Muscle of arm (tissue), 12 donors: ENCODE measurements around the gene MAVS. TPM values are rescaled to one million over a fixed set of nuclear protein-coding genes. Genes with fewer than 3 reads are reported as not detected.
"Not testable (repeated sequence)": the region's sequence is repeated elsewhere in the genome, so short reads cannot be mapped to it uniquely, and the experiment has no call there.

ENCODE experiments used
- DNase-seq: peaks from one replicate; pipeline ENCODE4 v3.0.0-alpha.2; 2013
- polyA plus RNA-seq, 12 donors: library from polyadenylated mRNA; unstranded; fragments of 120-200 nt; gene quantifications; one replicate each; pipeline ENCODE4 v1.2.1, GENCODE V29; 2013; ENCODE audit not compliant: insufficient read length in 12 of 12

The MAVS gene
- polyA plus RNA-seq, 12 donors: 19.5 to 82.5 (median 23.5) TPM

DNA sequence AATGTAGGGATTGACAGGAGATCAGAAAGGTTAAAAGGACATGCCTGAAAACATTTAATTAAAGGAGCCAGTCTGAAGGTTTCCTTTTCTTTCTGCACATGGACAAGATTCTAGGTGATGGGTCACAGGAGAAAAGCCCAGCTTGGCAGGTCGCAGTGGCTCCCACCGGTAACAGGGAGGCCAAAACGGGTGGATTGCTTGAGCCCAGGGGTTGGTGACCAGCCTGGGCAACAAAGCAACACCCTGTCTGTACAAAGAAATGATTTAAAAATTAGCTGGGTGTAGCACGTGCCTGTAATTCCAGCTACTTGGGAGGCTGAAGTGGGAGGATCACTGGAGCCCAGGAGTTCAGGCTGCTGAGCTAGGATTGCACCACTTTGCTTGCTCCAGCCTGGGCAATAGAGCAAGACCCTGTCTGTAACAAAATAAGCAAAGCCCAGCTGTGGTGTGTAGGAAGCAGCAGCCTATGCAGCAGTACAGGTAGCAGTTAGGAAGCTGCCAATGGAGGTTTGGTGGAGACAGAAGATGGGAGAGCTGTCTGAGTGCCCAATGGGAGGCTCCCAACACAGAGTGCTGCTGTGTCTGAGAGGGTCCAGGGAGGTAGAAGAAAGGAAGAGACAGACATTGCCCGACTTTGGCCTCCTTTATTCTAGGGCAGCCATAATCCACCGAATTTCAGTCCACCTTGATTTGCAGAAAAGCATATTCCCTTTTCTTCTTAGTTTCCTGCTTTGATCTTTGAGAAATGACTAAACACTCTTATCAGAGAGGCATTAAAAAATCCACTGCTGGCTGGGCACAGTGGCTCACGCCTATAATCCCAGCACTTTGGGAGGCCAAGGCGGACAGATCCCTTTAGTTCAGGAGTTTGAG lies 33.4 kb upstream of the MAVS start:
- DNase-seq: no peak

DNA sequence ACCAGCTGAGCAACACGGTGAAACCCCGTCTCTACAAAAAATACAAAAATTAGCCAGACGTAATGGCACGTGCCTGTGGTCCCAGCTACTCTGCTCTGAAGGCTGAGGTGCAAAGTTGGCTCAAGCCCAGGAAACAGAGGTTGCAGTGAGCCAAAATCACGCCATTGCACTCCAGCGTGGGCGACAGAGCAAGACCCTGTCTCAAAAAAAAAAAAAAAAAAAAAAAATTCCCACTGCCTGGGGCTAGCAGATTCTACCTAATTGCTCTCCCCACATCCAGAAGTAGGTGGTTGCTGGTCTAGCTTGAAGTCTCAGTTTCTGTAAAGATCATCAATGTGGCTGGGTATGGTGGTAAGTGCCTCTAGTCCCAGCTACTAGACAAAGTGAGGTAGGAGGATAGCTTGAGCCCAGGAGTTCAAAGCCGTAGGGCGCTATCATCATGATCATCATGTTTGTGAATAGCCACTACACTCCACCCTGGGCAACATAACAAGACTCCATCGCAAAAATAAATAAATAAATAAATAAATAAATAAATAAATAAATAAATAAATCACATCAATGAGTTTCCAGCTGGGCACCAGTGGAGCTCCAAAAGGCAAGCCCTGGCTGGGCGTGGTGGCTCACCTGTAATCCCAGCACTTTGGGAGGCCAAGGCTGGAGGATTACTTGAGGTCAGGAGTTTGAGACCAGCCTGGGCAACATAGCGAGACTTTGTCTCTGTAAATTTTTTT lies 32.6 kb upstream of the MAVS start:
- no peak for DNase-seq

DNA sequence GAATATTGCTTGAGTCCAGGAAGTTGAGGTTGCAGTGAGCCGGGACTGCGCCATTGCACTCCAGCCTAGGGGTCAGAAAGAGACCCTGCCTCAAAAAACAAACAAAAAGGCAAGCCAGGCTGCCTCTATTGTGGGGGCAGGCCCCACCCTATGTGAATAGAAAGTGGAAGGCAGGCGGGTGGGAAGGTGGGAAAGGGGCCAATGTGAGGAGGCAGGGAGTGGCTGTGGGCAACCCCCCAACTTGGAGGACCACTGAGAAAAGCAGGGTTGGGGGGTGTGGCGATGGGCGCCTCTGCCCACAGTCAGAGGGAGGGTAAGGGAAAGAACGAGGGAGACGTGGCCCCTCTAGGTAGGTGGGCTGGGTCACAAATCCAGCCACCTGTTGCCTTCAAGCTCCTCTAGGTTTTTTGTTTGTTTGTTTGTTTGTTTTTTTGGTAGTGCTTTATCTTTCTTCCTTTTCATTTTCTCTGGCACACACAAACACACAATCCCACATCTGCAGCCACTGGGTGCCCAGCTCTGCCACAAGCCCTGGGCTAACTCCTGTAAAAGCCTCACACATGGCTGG lies 31.6 kb upstream of the MAVS start:
- DNase-seq: no peak

DNA sequence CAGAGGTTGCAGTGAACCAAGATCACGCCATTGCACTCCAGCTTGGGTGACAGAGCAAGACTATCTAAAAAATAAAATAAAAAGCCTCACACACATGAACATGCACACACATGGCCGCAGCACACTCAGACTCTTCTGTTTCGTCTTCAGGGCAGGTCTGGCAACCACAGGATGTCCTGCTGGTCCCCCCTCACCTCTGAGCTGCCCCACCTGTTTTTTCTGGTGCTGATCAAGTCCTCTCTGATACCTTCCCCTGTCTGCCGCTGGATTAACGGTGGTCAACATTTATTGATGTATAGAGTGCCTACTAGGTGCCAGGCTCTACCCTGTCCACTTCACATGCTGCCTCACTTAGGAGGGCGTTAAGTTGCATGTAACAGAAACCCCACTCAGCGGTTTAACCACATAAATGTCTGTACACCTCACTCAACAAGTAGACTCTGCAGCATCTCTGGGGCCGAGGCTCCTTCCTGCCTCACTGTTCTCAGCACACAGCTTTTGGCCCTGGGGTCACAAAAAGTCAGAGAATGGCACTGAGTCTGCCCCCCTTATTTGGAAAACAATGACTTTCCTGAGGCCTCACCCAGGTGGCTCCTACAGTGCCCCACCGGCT lies 30.8 kb upstream of the MAVS start:
- no peak for DNase-seq

DNA sequence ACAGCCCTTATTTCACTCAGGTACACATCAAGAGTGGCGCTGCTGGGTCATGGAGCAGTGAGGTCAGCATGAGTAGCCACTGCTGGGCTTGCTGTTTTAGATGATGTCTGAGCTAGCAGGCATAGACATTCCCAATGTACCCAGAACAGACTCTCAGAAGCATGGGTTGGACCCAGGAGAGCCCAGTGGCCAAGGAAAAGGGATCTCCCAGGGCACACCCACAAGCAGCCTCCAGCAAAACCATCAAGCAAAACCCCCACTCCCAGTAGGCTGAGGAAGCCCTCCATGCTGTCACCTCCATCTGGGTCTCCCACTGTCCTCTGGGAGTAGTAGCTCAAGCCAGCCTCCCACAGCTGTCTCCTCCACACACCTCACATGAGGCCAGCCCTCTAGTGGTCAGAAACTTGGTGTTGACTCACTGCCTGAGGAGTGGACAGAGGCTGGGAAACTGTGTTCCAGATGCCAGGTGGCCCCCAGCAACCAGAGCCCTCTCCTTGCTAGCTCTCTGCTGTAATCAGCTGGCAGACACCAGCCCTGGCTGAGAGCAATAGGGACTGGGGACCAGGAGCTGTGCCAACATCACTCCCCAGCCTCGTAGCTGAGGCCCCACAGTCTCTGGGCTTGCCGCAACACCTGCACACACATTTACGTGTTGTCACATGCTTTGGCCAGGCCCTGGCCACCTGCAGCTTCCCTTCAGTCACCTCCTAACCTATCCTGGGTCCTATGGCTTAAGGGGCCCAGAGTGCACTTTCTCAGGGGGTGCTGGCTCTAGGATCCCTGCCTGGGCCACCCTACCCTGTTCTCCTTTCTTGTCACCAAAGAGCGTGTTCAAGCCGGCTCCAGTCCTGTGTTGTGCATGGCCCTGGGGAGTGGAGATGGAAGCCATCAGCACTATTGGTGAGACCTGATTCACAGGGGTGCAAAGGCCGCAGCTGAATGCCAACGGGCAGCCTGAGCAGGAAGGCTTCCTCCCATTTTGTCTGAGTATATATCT lies 28.2 kb upstream of the MAVS start:
- DNase-seq: no peak

DNA sequence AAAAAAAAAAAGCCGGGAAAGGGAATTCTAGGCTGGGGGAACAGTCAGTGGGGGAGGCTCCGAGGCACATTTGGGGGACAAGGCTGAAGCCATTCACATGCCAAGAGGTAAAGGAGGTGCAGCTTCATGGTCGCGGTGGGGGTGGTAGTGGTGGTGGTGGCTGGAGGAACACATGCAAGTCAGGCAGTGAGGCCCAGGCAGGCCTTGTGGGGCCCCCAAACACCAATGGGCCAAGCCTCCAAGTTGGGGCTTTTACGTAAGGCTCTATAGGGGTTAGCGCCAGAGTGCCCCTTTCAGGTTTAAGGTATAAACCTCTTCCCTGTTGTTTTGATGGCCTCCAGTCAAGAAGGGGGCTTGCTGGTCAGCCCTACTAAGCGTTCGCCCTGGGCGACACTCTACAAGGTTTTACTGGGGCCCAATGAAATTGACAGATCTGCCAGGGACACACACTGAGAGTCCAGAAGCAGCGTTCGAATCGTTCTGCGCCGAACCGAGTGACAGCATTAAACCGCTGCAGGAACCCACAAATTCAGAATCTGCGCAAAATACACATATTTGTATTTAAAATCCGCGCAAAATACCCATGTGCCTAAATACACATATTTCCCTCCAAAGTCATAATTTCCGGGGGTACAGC lies 27.1 kb upstream of the MAVS start:
- DNase-seq: no peak

DNA sequence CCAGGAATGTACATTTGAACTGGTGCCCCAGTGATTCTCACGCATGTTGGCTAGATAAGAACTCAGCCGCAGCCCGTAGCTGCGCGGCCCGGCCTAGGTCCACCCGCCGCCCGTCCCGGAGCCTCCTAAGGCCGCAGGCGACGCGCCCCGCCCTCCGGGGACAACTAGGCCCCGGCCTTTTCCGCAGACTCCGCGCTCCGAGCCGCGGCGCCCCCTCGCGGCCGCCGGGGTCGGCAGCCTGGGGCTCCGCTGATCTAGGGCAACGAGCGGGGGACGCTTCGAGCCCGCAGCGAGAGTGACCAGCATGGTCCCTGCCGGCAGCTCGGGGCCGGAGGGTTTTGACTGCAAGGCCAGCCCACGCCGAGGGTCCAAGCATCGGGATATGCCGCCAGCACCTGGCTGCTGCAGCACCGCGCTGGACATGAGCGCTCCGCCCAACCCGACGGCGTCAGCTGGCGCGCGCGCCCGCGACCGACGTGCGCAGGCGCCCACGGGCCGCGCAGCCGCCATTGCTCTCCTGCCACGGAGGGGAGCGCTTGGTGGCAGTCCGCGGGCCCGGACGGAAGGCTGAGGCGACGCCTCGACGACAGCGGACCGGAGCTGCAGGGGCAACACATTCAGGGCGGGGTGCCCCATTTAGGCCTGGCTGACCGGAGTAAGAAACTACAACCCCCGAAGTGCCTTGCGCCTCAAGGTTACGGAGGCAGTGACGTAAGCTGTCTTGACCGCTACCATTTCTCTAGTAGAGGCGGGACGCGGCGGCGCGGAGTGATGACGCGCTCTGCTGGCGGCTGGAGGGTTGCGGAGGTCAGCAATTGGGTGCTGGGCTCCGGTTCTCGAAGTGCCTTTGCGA lies 26.4 kb upstream of the MAVS start, which contains the start of gene AP5S1:
TSS of gene AP5S1 (plus strand) at position 500 of the 853 bp plus-strand sequence. CDS start 1,571 bp downstream, outside the sequence.
- peak; percentile 97 for DNase-seq

DNA sequence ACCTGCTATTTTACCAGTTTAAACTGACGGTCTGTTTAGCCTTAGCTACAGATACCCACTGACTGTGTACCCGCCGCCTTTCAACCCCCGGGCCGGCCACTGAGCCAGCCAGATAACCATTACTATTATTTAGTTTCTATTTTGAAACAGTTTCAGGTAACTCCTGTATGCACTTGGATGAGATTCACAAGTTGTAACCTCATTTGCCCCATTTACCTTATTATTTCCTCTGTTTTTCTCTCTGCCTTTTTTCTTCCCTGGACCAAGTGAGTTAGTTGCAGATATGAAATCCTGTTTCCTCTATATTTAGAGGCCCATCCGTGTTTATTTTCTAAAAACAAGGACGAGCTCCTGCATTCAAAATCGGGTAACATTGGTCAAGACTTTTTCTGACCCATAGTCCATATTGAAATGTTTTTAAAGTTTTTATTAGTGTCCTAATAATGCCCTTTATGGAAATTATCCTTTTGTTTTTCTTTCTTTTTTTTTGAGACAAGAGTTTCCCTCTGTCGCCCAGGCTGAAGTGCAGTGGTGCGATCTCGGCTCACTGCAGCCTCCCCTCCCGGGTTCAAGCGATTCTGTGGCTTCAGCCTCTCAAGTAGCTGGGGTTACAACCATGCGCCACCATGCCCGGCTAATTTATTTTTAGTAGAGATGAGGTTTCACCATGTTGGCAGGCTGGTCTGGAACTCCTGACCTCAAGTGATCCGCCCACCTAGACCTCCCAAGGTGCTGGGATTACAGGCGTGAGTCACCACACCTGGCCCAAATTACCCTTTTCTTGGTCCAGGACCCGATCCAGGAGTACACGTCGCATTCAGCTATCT lies 25.5 kb upstream of the MAVS start:
- DNase-seq: no peak

DNA sequence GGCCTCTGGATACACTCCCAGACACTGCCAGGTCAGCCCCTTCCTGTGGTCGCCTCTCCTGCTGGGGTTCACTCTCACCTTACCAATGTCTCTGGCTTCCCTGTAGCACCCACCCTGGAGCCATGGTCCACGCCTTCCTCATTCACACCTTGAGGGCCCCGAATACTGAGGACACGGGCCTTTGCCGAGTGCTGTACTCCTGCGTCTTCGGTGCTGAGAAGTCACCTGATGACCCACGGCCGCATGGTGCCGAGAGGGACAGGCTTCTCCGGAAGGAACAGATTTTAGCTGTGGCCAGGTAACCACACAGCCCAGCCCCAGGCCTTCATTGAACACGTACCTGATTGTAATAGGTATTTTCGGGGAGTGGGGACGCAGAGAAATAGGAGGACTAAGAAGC lies 24.6 kb upstream of the MAVS start:
- DNase-seq: no peak

DNA sequence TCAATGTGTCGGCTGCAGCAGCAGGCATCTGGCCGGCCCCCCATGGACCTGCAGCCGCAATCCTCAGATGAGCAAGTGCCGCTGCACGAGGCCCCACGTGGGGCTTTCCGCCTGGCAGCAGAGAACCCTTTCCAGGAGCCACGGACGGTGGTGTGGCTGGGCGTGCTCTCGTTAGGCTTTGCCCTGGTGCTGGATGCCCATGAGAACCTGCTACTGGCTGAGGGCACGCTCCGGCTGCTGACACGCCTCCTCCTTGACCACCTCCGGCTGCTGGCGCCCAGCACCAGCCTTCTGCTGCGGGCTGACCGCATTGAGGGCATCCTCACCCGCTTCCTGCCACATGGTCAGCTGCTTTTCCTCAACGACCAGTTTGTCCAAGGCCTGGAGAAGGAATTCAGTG lies 22.8 kb upstream of the MAVS start:
- DNase-seq: no peak

DNA sequence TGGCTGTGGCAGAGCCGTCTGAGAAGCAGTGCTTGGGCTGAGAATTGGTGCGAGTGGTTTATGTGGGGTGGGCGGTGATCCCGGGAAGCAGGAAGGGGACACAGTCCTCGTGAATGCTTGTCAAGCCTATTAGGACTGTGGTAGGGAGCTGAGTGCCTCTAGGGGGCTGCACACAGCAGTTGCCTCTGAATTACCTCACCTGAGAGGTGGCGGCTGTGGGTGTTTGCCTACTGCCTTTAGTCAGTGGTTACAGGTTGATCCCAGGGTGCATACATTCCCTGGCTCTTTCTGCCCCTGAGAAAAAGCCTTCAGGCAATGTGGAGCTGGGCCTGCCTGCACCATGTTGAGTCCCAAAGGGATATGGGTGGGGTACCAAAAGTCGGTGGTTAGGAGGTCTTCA lies 21.1 kb upstream of the MAVS start:
- DNase-seq: no peak

DNA sequence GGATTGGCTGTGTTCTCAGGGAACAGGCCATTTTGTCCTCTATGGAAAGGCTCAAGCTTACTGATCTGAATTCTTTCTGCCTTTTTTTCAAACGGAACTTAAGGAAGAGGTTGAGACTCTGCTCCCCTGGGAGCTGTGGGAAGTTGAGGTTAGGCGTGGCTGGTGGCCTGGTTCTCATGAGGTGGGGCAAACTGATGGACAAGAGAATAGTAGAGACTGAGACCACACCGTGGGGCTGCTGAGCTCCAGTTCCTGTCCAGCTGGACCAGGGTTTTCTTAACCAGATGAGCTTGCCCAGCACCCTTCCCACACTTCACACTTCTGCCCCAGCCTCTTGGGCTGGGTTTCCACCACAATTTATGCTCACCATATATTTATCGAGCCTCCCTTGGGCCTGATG lies 20.2 kb upstream of the MAVS start:
- DNase-seq: no peak

DNA sequence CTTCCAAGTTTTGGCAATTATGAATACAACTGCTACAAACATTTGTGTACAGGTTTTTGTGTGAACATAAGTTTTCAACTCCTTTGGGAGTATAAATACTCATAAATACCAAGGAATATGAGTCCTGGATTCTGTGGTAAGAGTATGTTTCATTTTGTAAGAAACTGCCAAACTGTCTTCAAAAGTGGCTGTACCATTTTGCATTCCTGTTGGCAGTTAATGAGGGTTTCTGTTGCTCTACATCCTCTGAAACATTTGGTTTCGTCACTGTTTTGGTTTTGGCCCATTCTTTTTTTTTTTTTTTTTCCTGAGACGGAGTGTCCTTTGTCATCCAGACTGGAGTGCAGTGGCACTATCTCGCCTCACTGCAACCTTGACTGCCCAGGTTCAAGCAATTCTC lies 17.8 kb upstream of the MAVS start:
- DNase-seq: no peak

DNA sequence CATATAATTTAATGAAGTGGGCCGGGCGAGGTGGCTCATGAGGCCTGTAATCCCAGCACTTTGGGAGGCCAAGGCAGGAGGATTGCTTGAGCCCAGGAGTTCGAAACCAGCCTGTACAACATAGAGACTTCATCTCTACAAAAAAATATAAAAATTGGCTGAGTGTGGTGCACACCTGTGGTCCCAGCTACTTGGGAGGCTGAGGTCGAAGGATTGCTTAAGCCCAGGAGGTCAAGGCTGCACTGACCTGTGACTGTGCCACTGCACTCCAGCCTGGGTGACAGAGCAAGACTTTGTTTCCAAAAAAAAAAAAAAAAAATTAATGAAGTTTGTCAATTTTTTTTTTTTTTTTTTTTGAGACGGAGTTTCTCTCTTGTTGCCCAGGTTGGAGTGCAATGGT lies 16.7 kb upstream of the MAVS start:
- DNase-seq: not testable (repeated sequence)

DNA sequence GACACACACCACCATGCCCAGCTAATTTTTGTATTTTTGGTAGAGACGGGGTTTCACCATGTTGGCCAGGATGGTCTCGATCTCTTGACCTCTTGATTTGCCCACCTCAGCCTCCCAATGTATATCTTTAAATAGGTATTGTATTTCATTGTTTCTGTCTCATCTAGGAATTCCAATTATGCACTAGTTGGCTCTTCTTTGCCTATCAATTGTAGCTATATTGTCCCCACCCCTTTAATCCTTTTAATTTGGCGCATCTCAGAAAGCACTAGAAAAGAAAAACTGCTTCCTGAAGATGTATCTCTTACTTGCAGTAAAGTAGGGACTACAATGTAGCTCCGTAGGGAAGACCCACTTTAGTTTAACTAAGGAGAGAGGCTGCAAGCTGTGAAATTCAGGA lies 10.5 kb upstream of the MAVS start:
- no peak for DNase-seq

DNA sequence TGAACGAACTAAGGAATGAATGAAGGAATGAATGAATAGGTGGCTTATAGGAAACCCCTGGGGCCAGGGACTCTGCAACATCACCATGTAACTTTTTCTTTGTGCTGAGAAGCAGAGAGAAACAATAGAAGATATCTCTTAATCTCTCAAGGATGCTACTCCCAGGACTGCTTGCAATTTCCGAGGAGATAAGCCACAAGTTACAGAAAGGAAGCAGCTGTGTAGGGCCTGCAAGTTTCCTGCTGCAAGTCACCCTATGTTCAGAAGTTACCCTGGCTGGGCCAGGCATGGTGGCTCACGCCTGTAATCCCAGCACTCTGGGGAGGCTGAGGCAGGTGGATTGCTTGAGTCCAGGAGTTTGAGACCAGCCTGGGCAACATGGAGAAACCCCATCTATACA lies 7.3 kb upstream of the MAVS start:
- DNase-seq: no peak

DNA sequence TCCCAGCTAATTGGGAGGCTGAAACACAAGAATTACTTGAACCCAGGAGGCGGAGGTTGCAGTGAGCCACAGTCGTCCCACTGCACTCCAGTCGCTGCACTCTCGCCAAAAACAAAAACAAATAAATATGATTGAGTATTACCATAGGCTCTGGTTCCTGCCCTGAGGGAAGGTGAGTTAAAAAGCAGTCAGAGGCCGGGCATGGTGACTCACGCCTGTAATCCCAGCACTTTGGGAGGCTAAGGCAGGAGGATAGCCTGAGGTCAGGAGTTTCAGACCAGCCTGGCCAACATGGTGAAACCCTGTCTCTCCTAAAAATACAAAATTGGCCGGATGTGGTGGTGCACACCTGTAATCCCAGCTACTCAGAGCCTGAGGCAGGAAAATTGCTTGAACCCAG lies 6.4 kb upstream of the MAVS start:
- DNase-seq: not testable (repeated sequence)

DNA sequence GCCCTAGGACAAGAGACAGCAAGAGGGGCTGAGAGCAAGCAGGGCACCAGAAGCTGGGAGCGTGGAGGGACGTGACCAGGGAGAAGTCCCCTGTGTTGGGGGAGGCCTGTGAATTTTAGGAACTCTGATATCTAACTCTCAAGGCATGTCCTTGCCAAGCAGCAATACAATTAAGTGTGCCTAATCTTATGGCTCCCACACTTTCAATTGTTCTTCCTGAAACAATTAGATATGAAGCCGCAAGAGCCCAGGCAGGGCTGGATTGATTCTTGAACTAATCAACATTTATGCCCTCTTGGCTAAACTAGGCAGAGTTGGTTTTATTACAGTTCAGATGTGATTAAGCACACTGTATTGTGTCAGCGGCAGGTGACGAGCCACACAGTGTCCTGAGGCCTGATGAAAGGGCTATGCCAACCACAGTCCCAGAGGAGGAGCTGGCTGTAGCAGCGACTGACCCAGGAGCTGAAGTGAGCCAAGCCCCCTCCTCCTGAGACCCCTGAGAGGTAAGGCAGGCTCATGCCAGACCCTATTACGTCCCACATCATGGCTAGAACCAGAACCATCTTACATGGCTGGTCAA lies 4.2 kb upstream of the MAVS start:
- DNase-seq: no peak
